HG03097 (cell line): ENCODE data around the gene POFUT2.
"Not testable (repeated sequence)": the region's sequence is repeated elsewhere in the genome, so short reads cannot be mapped to it uniquely, and the experiment has no call there.

Experiments
- ATAC-seq: cut with Tn5 transposase; IDR thresholded peaks from one replicate; pipeline ENCODE4 v1.9.1; 2021; ENCODE audit not compliant: unreplicated experiment, low FRiP score

Gene POFUT2

GRCh38 chr21:45313015-45313414 lies 25.3 kb upstream of the POFUT2 start:
- no peak for ATAC-seq

GRCh38 chr21:45312296-45312695 lies 24.6 kb upstream of the POFUT2 start:
- no peak for ATAC-seq

GRCh38 chr21:45310459-45310858 lies 22.8 kb upstream of the POFUT2 start:
- no peak for ATAC-seq

DNA sequence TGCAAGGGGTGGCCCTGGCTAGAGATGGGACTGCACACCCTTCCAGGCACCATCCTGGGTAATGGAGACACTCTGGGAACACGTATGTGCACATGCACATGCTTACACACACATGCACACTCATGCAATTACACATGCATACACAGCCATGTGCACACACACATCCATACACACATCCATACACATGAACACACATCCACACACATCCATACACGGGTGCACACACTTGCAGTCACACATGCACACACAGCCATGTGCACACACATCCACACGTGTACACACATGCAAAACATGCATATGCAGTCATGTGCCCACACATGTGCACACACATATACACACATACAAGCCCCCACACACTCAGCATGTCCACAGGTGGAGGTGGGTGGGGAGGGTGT lies 22.3 kb upstream of the POFUT2 start:
- ATAC-seq = no peak

GRCh38 chr21:45309069-45309986 lies 21.6 kb upstream of the POFUT2 start:
- no peak for ATAC-seq

DNA sequence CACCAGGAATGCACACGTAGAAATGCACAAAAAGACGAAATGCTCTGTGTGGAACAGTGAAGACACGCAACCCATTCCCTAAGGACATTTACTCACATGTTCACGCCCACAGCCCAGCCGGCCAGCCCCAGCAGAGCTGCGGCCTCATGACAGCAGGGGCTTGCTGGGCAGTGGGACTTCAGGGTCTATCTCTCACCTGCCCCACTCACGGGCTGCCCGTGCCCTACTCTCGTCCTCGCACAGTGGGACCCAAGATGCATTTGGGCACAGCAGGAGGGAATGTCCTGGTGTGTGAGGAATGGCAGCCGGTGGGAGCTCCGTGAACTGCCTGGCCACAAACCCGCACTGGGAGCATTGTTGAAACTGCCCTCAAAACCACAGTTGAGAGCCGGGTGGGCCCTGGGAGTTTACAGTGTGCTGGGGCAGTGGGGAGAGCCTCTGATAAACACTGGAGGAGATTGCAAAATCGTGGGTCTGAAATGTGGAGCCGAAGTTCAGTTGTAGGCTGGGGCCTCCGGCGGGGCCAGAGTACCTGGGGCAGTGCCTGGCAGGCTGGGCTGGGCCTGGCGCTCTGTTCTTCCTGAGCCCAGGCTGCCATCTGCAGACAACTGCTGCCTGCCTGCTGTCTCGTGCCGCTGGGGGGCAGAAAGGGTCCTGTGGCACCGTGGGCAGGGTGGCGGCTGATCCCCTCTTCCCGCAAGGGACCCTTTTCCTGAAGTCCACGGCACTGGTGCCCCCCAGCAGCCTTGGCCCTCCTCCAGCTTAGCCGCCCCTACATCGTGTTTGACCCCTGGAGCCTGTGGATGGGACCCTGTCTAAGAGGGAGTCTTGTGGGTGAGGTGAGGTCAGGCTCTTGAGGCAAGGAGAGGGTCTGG lies 20.7 kb upstream of the POFUT2 start:
- ATAC-seq = no peak

DNA sequence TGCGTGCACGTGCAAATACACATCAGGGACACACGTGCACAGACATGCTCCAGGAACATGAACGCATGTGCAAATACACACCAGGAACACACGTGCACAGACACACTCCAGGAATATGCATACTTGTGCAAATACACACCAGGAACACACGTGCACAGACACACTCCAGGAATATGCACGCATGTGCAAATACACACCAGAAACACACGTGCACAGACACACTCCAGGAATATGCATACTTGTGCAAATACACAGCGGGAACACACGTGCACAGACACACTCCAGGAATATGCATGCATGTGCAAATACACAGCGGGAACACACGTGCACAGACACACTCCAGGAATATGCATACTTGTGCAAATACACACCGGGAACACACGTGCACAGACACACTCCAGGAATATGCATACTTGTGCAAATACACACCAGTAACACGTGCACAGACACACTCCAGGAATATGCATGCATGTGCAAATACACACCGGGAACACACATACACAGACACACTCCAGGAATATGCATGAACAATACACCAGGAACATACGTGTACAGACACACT lies 20.0 kb upstream of the POFUT2 start:
- not testable (repeated sequence) for ATAC-seq

- ATAC-seq = no peak
Observed at GRCh38 chr21:45306832-45307571, 19.3 kb upstream of the POFUT2 start.

GRCh38 chr21:45306453-45306831 lies 18.7 kb upstream of the POFUT2 start:
- ATAC-seq = no peak

DNA sequence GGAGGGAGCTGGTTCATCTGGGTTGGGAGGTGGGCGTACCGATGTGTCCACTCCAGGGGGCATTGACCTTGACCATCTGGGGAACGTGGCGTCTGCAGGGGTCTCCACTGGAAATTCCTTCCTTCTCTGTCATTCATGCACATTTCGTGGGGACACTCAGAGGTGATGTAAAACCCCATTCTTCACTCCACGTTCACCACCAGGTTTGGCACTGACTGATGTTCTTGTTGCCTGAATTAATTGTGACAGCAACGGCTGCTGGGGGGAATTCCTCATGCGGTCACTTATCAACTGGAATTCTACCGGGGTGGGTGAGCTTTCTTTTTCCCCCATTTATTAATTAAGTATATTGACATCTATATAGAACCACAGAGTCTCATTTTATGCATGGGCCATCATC lies 18.1 kb upstream of the POFUT2 start:
- no peak for ATAC-seq

GRCh38 chr21:45304945-45305344 lies 17.2 kb upstream of the POFUT2 start:
- no peak for ATAC-seq

DNA sequence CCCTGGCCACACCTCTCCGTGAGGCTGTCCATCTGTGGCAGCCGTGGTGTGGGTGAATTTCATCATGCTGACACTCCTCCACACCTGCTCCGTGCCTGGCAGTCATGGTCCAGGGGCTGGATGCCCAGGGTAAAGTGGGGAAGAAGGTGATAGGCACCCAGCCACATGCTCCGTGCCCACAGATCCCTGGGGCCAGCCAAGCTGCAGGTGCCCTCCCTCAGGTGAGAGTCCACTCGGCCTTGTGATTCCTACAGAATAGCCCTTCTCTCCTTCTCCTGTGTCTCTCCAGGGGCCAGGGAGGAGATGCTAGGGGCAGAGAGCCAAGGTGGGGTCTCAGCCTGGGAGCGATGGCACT lies 16.8 kb upstream of the POFUT2 start:
- no peak for ATAC-seq

DNA sequence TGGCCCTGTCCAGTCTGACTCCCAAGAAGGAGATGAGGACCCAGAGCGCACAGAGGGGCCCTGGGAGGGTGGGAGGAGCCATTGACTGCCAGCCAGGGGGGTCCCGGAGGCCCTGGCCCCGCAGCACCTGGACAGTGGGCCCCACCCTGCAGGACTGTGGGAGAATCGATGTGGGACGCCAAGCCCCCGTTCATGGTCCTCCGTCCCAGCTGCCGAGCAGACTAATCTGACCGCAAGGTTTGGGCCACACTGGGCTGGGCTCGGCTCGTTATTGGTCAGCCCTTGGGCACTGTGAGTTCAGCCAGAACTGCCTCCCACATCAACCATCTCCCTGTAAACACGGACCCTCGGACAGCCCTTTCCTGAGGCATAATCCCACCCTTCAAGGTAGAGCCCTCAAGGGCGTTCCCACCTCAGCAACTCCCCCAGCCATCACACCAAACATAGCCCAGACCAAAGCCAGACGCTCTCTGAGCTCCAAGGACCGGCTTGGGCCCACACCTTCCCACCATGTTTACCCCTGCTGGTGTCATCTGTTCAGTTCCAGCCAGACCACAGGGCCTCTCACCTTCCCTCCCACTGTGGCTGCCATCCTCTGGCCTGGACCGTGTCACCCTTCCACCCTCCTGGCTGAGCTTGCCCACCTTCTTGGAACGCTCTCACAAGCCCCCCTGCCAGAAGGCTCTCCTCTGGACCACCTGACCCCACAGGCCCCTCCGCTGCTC lies 16.2 kb upstream of the POFUT2 start:
- ATAC-seq = no peak

DNA sequence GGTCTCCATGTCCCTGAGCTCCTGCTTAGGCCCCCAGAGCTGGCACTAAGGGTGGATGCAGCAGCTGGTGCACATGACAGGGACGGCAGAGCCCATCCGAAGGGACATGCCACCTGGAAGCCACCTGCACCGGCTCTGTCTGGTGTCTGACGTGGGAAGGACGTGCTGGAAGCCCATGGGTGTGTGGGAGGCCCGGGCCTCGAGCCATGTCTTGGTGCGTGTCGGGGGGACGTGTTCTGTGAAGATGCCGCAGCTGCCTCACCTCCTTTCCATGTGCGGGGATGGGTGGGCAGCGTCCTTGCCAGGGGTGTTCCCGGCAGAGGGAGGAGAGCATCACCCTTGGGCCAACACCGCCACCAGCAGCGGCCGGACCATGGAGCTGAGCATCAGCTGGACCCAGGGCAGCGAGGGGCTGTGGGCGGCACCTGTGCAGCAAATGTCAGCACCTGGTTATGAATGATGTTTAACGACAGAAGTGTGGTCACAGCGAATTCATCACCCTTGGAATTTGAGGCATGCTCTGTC lies 15.5 kb upstream of the POFUT2 start:
- no peak for ATAC-seq

GRCh38 chr21:45302082-45303061 lies 14.7 kb upstream of the POFUT2 start:
- no peak for ATAC-seq

DNA sequence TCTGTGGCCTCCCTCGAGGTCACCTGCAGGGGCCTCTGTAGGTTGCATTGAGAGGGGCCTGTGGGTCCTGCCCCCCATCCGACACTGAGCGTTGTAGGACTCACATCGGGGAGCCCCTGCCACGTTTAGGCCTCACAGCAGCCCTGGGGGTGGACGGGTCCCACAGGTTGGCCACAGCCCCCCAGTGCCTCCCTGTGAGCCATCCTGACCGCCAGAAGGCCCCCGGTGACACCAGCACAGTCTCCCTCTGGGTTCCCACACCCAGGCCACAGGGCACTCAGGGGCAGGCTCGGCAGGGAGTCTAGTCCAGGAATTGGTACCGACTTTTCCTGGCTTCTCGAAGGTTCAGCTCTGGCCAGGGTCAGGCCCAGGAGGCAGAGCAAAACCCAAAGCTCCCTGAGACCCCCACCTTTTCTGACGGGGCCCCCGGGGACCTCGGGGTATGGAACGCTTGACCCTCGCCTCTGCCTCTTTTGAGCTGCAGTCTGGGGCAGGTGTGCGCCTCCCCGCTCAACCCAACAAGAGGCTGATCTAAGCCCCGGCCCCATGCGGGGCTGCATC lies 13.9 kb upstream of the POFUT2 start:
- no peak for ATAC-seq

GRCh38 chr21:45300786-45301520 lies 13.3 kb upstream of the POFUT2 start:
- no peak for ATAC-seq
